Keratinocyte (primary cell): ENCODE data around the gene PCDHA12.

Experiments used
- CTCF ChIP-seq, 3 experiments: IDR thresholded peaks in 1 of 3; conservative IDR thresholded peaks in 1 of 3; optimal IDR thresholded peaks in 1 of 3; 2 replicates in 2 of 3; 3 replicates in 1 of 3; pipeline versions ENCODE3 to v1.5.1; 2011; ENCODE audit warnings: low read length in 3 of 3, mild to moderate bottlenecking in 3 of 3, moderate library complexity in 2 of 3, control low read depth in 1 of 3, inconsistent platforms in 1 of 3; ENCODE audit not compliant: insufficient read depth in 2 of 3; ENCODE audit errors: extremely low read depth in 1 of 3
- EZH2 ChIP-seq: IDR thresholded peaks from one replicate; pipeline ENCODE4 v1.6.1; 2012; ENCODE audit warnings: inconsistent platforms, mild to moderate bottlenecking, low read length, moderate library complexity

GRCh38 chr5:140828362-140828737 lies 46.8 kb upstream of the PCDHA12 start:
- no peak for TF ChIP-seq CTCF (optimal IDR thresholded peaks at IDR 0.05 in 1 of 3, IDR thresholded peaks at IDR 0.05 in 1 of 3, conservative IDR thresholded peaks at IDR 0.05 in 1 of 3; ENCODE audit: extremely low read depth in 1 of 3, insufficient read depth in 2 of 3, low read length in 3 of 3)
- TF ChIP-seq EZH2, result no peak
